CD4-positive, alpha-beta T cell treated with Interferon gamma for 1 hour (primary cell): ENCODE measurements around the gene MRPL47.

ENCODE experiments used
- DNase-seq: peaks from one replicate; pipeline ENCODE4 v3.0.0-alpha.2; 2020

MRPL47 gene

GRCh38 chr3:179590669-179591068, 13.8 kb downstream of the MRPL47 start:
- DNase-seq: no peak

GRCh38 chr3:179589143-179589542, 15.3 kb downstream of the MRPL47 start:
- DNase-seq: no peak

- DNase-seq: no peak
Observed at GRCh38 chr3:179580992-179581391, 23.4 kb downstream of the MRPL47 start.

- no peak for DNase-seq
Observed at GRCh38 chr3:179565496-179565895, 38.9 kb downstream of the MRPL47 start.

- peak; percentile 59 for DNase-seq
Observed at GRCh38 chr3:179563271-179563783, 41.1 kb downstream of the MRPL47 start.

- peak; percentile 98 for DNase-seq
Observed at GRCh38 chr3:179562591-179563270, 41.7 kb downstream of the MRPL47 start, which contains the start of gene ACTL6A. Gene ACTL6A, plus strand, starts transcription at chr3:179562926. Its CDS starts 167 bp downstream, at chr3:179563093.

GRCh38 chr3:179560791-179561190, 43.6 kb downstream of the MRPL47 start:
- no peak for DNase-seq

- peak; percentile 35 for DNase-seq
Observed at GRCh38 chr3:179558742-179559364, 45.6 kb downstream of the MRPL47 start.

GRCh38 chr3:179551349-179552105, 52.9 kb downstream of the MRPL47 start:
- DNase-seq: no peak

GRCh38 chr3:179546814-179547241, 57.6 kb downstream of the MRPL47 start:
- no peak for DNase-seq

GRCh38 chr3:179544981-179545645, 59.3 kb downstream of the MRPL47 start:
- no peak for DNase-seq

- DNase-seq: no peak
Observed at GRCh38 chr3:179542375-179542774, 62.1 kb downstream of the MRPL47 start.

- no peak for DNase-seq
Observed at GRCh38 chr3:179541596-179541995, 62.8 kb downstream of the MRPL47 start.

GRCh38 chr3:179541094-179541493, 63.3 kb downstream of the MRPL47 start:
- DNase-seq: no peak
